Activated CD4-positive, alpha-beta T cell treated with anti-CD3 and anti-CD28 coated beads for 24 hours (primary cell): ENCODE data around the gene PPP2R5B.

Source experiments
- DNase-seq, 2 donors: peaks; one replicate each; pipeline ENCODE4 v3.0.0-alpha.2; 2020; ENCODE audit warnings: low read depth in 2 of 2

The PPP2R5B gene

DNA sequence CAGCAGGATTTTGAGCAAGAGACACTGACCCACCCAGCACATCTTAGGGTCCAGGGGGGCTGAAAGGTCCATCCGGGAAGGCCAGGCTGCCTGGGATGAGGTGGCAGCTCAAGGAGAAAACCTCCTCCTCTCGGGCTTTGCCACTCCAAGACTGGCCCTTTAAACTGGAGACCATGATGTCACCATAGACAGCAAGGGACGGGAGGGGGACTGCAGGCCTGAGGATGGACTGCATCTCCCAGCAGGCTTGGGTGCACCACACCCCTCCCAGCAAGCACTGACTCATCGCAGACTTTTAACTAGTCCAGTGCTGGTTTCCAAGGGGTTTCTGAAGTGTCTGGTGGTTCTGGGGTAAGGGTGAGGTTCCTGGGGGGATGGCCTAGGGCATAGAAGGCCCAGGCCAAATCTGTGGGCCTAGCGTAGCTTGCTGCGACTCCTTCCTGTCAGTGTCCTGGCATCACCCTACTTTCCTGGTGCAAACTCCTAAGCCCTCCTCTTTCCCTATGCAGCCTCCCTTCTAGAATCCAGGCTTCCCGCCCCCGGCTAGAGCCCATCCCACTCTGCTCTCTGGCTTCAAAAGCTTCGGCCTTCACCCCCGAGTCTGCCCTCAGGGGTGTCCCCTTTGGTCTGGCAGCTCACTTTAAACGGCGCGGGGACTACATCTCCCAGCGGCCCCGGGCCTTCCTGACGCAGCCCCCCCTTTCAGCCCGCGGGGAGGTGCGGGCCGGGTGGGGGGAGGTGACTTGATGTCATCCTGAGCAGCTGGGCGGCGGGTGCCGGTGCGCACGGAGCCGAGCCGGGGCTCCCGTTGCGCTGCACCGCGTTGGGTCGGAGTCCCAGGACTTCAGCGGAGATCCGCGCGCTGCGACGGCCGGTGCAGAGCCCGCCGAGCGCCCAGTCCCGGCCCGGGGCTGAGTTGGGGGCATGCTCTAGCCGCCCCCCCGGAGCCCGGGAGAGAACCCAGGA is at the start of gene PPP2R5B:
TSS of gene PPP2R5B (plus strand) at position 746 of the 966 bp plus-strand sequence. CDS start 1,046 bp downstream, outside the sequence.
- DNase-seq = peak; percentile 78 to 82

DNA sequence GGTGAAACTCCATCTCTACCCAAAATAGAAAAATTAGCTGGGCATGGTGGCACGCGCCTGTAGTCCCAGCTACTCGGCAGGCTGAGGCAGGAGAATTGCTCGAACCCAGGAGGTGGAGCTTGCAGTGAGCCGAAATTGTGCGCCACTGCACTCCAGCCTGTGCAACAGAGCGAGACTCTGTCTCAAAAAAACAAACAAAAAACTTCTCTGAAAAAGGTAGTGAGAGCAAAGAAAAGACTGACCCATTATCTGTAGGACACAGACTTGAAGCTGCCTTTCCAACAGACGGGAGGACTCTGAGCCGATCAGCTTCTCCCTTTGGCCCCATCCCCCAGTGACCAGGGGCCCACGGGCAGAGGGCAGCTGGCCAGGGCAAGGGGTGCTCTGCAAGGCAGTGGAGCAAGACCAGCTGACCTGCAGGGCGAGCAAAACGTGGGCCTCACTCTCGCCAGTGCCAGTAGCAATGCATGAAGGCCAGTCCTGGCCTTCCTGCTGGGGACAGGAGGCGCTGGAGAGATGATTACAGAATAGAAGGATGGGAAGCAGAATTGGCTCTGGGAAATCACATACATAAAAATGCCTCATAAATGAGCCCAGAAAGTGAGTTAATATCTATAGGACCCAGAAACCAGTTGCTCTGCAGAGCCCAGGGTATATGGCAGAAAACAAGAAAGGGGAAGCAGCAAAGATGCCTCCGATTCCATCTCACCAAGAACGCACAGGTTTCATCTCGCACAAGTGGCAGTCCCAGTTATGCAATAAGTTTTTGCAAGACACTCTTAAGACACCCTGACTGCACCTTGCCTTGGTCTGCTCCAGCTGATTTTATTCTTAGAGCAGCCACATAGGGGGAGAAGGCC is 48.9 kb upstream of the PPP2R5B start:
- no peak for DNase-seq

DNA sequence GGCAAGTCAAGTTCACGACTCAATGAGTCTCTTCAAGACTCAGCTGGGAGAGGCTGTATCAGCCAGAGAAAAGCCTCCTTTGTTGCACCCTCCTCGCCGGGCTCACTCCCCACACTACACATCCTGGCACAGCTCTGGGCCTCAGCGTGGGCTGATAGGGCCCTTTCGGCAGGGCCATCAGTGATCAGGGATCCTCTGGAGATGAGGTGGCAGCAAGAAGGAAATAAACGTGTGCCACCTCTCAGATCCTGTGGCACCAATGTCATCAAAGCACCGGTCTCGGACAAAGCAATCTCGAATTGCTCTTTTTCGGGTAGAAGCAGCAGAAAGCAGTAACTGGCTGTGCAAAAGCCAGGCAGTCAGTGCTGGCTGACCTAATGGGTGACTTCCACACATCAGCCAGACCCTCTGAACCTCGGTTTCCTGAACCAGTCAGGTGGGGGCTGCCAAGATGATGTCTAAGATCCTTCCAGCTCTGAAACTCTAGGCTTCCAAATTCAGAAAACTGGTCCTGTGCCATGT is 48.2 kb upstream of the PPP2R5B start:
- no peak for DNase-seq

DNA sequence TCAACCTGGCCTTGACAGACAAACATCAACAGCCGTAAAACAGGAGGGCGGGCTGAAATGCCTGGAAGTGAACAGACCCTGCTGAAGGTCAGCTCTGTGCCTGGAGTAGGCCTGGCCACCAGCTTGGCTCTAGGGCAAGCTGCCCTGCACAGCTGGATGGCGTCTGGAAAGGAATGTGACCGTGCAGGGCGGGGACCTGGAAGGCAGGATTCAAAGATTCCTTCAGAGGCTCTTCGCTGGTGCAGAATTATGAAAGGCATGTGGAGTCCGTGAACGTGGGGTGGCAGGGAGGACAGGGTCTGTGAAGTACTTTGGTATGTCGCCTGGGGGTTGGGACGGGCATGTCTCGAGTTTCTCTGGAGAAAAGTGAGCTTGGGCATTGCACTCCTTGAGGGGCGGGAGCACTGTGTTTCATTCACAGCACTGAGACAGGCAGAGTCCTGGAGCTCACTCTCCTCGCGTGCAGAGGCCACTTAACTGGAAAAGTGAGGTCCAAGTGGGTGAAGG is 47.6 kb upstream of the PPP2R5B start:
- DNase-seq = no peak

DNA sequence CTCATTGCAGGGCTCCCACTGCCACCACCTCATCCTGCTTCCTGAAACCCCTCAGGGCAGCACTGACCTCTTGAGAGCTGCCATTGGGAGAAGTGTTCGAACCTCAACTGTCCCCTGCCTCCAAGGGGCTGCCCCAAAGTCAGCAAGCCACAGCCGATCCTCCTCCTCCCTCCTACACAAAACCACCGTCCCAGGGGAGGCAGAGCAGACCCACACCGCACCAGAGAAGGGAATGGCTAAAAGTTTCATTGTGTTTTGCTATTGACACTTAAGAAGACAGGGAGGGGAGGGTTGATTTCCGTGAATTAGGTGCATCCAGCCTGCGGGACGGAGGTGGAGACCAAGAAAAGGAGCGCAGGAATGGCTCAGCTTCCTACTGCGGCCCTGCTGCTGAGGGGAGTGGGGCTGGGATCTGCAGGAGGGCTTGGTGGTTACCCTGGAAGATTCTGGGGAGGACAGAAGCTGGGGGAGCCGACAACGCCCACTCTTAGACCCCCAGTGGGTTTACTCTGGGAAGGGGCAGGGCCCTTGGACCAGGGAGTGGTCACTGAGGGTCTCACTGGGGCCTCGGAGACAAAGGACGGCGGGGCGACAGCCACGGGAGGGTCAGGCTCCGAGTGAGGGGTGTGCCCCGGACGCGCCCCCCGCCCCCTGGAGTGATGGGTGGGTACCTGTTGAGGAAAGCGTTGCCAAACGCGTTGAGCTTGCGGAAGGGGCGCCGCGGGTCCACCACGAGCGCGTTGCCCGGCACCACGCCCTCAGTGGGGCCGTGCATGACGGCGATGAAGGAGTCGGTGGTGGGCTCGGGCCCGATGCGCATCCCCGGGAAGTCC is 46.9 kb upstream of the PPP2R5B start:
- DNase-seq = no peak

DNA sequence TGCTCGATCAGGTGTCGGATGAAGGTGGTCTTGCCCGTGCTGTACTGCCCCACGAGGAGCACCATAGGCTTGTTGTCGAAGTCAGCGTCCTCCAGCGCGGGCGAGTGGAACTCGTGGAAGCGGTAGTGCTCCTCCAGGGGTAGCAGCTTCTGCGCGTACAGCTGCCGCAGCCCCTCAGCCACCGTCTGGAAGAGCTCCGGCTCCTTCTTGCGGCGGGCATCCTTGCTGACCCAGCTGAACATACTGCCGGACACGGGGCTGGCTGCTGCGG is 46.3 kb upstream of the PPP2R5B start:
- no peak for DNase-seq

DNA sequence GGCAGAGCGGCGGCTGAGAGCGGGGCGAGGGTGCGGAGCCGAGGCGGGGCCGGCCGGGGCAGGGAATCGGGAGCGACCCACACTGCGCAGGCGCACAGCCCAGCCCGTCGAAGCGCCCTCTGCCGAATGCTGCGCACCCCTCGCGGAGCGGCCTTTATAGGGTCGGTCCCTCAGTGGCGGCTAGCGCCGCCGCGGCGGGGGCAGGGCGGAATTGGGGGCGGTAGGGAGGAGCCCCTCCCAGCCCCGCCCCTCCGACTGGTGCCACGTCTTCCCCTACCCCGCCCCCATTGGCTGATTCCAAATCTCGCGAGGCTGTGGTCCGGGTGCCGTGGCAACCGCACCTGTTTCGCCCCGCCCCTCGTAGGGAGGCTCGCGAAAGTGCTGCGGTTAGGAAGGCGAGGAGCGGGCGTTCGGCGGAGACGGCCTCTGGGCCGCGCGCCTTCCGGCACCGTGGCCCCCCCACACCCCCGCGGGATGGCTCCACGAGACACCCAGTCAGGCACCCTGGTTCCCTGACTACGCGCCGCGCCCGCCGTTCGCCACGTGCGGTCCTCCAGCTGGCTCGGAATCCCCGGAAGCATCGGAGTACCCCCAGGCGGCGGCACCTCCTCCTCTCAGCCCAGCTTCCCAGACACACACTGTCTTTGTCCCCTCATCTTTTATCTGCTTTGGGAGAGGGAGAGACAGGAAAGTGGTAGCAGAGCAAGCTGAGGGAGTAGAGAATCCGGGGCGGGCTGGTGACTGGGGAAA is 45.8 kb upstream of the PPP2R5B start, which contains the start of gene EHD1:
TSS of gene EHD1 (minus strand) at position 128 of the 750 bp plus-strand sequence. CDS start 157 bp downstream, outside the sequence.
- DNase-seq = peak; percentile 99 to 100

DNA sequence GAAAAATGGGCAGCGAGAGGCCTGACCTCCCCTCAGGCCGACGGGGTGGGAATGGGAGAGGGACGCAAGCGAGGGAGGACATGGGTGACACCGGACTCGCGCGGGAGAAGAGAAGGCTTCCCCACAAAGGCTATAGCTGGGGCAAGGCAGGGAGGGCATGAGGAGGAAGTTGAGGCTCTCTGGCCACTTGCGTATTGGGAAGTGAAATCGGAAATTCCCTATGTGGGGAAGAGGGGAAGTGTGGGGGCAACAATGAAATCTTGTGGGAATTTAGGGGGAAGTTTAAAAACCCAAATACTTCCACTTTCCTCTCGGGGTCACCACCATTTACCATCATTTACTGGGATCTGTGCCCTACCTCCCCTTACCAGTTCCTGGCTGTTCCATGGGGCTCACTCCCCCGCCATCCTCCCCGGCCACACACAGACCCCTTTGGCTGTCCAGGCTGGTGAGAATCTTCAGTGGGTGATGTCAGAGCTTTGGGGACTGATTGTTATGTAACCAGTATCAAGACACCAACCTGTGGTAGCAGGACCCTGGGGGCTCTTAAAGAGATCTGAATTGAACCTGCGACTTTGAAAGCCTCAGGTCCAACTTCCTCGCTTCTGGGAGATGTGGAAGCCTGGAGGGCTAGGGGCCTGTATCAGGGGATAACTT is 45.1 kb upstream of the PPP2R5B start:
- DNase-seq = no peak

DNA sequence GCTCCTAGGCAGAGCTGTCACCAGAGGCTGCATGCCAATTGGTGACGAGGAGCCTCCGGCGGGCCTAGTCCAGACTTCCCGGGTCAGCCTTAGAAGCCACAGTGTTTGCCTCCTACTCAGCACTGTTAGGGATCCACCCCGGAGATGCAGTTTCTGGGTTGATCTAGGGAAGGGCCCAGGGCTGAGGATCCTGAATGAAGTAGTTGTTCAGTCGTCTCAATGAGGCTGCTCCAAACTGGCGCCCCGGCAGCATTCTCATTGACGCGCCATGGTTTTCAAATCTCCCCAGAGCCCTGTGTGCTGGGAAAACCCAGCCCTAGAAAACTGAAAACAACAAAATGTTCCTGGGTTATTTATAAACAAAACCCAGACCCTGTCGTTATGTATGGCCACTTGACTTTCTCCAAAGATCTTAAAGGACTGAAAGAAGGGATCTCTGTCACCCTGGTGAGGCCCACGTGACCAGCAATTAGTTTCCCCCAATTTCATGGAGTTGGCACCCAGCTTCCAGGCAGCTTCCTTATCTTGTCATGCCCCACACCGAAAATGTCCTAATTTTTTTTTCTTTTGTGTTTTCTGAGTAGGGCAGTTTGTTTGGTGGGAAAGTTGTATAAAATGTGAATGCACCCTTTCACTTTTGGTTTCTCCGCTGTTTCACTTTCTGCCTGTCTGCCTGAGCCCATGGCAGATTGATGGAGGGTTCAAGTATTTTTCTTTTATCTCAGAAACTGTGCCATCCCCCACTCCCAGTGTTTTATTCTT is 44.1 kb upstream of the PPP2R5B start:
- DNase-seq = no peak

DNA sequence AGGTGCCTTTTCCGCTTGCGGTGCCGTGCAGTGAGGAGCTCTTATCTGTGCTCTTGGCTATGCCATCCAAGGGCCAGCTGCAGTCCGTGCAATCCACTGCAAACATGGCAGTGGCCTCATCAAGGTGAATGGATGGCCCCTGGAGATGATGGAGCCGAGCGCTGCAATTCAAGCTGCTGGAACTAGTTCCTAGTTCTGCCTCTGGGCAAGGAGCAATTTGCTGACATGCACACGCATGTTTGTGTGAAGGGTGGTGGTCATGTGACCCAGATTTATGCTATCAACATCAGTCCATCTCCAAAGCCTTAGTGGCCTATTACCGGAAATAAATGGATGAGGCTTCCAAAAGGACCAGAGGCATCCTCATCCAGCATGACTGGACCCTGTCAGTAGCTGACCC is 43.0 kb upstream of the PPP2R5B start:
- DNase-seq = no peak

DNA sequence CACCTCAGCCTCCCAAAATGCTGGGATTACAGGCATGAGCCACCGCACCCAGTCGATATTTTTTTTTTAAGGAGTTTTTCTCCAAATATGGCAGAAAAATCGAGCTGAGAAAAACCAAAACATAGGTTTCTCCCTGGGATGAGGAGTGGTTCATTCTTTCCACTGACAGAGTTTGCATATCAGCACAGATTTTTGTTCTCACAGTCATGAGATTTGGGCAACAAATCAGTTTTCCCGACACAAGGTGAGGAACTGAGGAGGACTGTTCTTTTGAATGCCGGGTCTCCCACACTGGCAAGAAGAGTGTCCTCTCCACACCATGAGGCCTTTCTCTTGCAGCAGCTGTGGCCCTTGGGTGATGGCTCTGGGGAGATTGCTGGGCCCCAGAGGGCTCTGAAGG is 42.2 kb upstream of the PPP2R5B start:
- no peak for DNase-seq

DNA sequence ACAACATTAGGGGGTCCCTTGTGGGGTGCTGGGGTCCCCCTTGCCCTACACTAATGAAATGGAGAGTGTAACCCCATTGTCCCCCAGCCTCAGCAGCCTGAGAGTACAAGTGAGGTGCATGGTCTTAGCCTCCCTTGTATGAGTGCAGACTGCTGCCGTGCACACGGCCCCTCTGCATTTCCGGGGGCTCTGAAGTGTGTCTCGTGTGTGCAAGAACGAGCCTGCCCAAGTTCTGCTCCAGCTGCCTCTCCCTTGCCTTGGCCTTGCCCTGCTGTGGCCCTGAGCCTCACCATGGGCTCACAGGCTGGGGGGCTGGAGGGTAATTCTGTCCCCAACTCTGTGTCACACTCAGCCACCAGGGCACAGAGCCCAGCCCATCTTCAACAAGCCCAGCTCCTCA is 40.9 kb upstream of the PPP2R5B start:
- no peak for DNase-seq

DNA sequence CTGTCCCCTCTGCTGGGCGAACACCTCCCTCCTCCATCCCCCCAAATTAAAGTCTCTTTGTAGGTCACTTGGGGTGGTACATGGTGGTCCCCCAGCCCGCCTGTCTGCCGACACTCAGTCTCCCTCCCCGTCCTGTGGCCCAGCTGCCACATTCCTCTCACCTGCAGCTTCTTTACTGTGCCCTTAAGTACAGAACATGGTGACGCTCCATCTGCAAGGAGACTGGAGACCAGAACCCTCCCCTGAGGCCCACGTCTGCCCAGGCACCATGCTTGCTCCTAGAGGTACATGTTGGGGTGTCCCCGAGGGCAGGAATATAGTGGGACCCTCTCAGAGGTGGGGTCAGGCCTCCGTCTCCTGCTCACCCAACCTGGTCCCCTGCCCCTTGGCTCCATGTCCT is 40.5 kb upstream of the PPP2R5B start:
- no peak for DNase-seq

DNA sequence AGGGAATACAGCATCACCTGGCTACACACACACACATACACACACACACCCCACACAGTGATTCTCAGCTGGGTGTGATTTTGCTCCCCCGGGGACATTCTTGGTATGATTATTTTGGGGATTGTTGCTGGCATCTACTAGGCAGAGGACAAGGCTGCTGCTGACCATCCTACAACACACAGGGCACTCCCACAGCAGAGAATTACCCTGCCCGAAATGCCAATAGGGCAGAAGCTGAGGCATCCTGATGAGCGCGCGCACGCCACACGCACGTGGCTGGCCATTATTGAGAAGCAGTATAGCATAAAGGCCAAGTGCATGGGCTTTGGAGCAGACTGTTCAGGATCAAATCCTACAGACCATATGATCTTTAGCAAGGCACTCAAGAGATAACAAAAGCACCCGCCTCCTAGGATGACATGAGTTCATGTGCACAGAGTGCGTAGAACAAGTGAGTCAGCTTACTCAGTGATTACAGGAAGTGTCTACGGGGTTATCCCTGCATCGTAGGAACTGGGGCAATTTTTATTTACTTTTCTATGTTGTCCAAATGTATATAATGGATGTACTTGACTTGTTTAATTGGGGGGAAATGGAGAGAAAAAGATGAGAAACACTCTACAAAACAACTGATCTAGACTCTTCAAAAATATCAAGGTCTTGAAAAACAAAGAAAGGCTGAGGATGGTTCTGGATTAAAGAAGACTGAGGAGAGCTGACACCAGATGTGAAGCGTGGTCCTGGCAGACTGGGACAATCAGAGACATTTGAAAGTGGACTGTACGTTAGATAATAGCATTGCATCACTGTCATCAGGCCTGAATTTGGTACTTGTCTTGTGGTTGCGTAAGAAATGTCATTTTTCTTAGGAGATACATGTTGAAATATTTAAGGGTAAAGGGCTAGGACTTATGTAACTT is 38.9 kb upstream of the PPP2R5B start:
- no peak for DNase-seq

DNA sequence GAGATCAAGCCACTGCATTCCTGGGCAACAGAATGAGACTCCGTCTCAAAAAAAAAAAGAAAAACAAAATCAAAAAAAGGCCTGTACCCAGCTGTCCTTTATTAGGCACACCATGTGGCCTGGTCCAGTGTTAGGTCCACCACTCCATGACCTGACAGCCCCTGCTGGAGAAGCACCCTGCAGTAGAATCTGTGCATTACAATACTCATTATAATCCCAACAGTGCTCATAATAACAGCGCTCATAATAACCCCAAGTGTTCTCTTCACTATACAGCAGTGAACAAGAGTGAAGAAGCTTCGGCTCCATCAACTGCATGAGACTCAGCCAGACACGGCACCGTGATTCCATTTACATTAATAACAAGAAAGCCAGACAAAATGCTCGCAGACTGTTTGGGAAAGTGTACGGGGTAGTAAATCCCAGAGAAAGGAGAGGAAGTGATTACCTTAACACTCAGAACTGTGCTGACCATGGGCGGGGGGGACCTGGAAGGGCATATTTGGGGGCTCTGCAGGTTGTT is 37.2 kb upstream of the PPP2R5B start:
- DNase-seq = no peak

DNA sequence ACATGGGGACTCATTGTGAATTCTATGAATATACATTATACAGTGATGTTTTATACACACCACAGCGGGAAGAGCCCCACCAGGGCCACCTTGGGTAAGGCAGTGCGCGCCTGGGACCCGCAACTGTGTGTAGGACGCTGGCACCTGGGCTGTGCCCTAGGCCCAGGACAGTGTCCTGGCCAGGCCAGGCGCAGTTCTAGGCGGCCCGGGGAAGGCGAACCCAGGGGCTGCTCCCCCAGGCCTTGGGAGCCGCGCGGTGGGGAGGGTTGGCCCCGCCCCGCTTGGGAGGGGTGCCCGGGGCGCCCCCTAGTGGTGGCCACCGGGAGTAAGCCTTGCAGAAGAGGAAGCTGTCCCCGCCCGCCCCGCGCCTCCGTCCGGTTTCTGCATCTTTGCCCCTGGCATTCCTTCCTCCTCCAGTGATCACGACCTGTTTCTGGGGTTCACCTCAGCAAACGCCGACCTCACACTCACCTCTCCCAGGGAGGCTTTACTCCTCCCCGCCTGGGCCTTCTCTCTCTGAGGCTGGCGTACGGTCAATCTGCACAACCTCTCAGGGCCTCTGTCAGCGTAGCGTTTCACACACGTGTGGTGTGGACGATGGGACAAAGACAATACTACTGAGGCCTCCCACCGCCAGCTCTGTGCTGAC is 36.6 kb upstream of the PPP2R5B start:
- peak; percentile 82 to 83 for DNase-seq

DNA sequence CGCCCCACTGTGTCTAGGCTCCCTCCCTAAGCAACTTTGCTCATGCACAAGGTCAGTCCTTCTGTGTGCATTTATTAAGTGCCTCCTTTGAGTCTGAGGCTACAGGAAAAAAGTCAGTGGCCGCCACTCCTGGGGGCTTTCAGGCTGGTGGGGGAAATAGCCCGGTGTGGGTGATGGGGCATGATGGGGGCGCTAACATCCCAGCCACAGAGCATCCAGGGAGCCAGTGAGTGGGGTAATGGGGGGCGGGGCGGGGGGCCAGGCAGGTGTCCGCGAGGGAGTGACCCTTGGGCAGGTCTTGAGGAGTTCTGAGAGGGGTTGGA is 36.1 kb upstream of the PPP2R5B start:
- no peak for DNase-seq
